Endothelial cell (in vitro differentiated cells): ENCODE results near the gene ZNF790. TPM values are rescaled to one million over a fixed set of nuclear protein-coding genes. Genes with fewer than 3 reads are reported as not detected.

Source experiments
- DNase-seq: peaks from one replicate; pipeline ENCODE4 v3.0.0; 2021; ENCODE audit warnings: low spot score
- H3K27ac Mint-ChIP-seq: one replicate; pipeline ENCODE4 v1.8.0; 2021; ENCODE audit warnings: mixed read lengths, inconsistent platforms; ENCODE audit not compliant: unreplicated experiment
- H3K27me3 Mint-ChIP-seq: one replicate; pipeline ENCODE4 v1.8.0; 2021; ENCODE audit warnings: mild to moderate bottlenecking, moderate library complexity, mixed read lengths, inconsistent platforms; ENCODE audit not compliant: unreplicated experiment
- H3K36me3 Mint-ChIP-seq: one replicate; pipeline ENCODE4 v1.8.0; 2021; ENCODE audit warnings: mild to moderate bottlenecking, low read depth, mixed read lengths, inconsistent platforms; ENCODE audit not compliant: unreplicated experiment
- H3K4me1 Mint-ChIP-seq: one replicate; pipeline ENCODE4 v1.8.0; 2021; ENCODE audit warnings: mild to moderate bottlenecking, mixed read lengths, inconsistent platforms; ENCODE audit not compliant: unreplicated experiment
- H3K4me3 Mint-ChIP-seq: one replicate; pipeline ENCODE4 v1.8.0; 2021; ENCODE audit warnings: mild to moderate bottlenecking, mixed read lengths, inconsistent platforms; ENCODE audit not compliant: unreplicated experiment
- H3K9me3 Mint-ChIP-seq: one replicate; pipeline ENCODE4 v1.8.0; 2021; ENCODE audit warnings: mixed read lengths, inconsistent platforms; ENCODE audit not compliant: unreplicated experiment
- CTCF ChIP-seq: fragments of 200-600 bp; sonication (generic); IDR thresholded peaks from one replicate; pipeline ENCODE4 v1.5.0; 2021; ENCODE audit warnings: antibody characterized with exemption; ENCODE audit not compliant: unreplicated experiment
- total RNA-seq: library from RNA; stranded (reverse); fragmentation: NEBNext Ultra II Directional; extraction: Animal tissue kit (Norgen Biotek cat#: 25700); gene quantifications from one replicate; pipeline ENCODE4 v1.2.1, GENCODE V29; 2021; ENCODE audit not compliant: unreplicated experiment

Gene ZNF790
- total RNA-seq, 1 donor from 2014 or later, result 12.3 TPM

GRCh38 chr19:36849701-36850558 lies 11.7 kb upstream of the ZNF790 start:
- DNase-seq, result peak; percentile 85
- H3K4me1 Mint-ChIP-seq, result peaks cover 6% of the 10 kb centered on the region
- no peaks in the 10 kb centered on the region for H3K27me3 Mint-ChIP-seq
- H3K9me3 Mint-ChIP-seq, result peaks cover 10% of the 10 kb centered on the region
- peaks cover 42% of the 10 kb centered on the region for H3K36me3 Mint-ChIP-seq
- no peak overlapping the region for H3K4me3 Mint-ChIP-seq
- TF ChIP-seq CTCF, result no peak
- H3K27ac Mint-ChIP-seq, result no peak overlapping the region

- peaks cover 39% of the 10 kb centered on the region for H3K36me3 Mint-ChIP-seq
- no peak for TF ChIP-seq CTCF
- H3K27me3 Mint-ChIP-seq, result no peaks in the 10 kb centered on the region
- H3K4me3 Mint-ChIP-seq, result peak overlapping the region; percentile 49
- DNase-seq, result no peak
- H3K4me1 Mint-ChIP-seq, result peaks cover 6% of the 10 kb centered on the region
- no peak overlapping the region for H3K27ac Mint-ChIP-seq
- H3K9me3 Mint-ChIP-seq, result no peaks in the 10 kb centered on the region
Observed at GRCh38 chr19:36847968-36848367, 9.8 kb upstream of the ZNF790 start.

GRCh38 chr19:36838784-36839324 lies 667 bp upstream of the ZNF790 start:
- Mint-ChIP-seq H3K4me1 (peaks cover 3% of the 10 kb centered on the region), H3K4me3 (no peak overlapping the region), H3K27me3 (peaks cover 5% of the 10 kb centered on the region), H3K27ac (no peak overlapping the region), H3K9me3 (peaks cover 4% of the 10 kb centered on the region), H3K36me3 (peaks cover 50% of the 10 kb centered on the region)
- no peak for TF ChIP-seq CTCF
- DNase-seq, result no peak

- H3K27me3 Mint-ChIP-seq, result peaks cover 5% of the 10 kb centered on the region
- TF ChIP-seq CTCF, result no peak
- H3K4me3 Mint-ChIP-seq, result no peak overlapping the region
- H3K9me3 Mint-ChIP-seq, result peaks cover 9% of the 10 kb centered on the region
- peaks cover 54% of the 10 kb centered on the region for H3K36me3 Mint-ChIP-seq
- peaks cover 3% of the 10 kb centered on the region for H3K4me1 Mint-ChIP-seq
- H3K27ac Mint-ChIP-seq, result no peak overlapping the region
- no peak for DNase-seq
Observed at GRCh38 chr19:36837176-36837905, 846 bp downstream of the ZNF790 start.
